HG03432 (cell line): ENCODE measurements around the gene CUX1.
A peak's percentile ranks its signal among the peaks of the same experiment; 100 is the strongest.
"Not testable (repeated sequence)": the region's sequence is repeated elsewhere in the genome, so short reads cannot be mapped to it uniquely, and the experiment has no call there.

Source experiments
- ATAC-seq: cut with Tn5 transposase; IDR thresholded peaks from one replicate; pipeline ENCODE4 v1.9.1; 2021; ENCODE audit warnings: mild to moderate bottlenecking, moderate library complexity; ENCODE audit not compliant: unreplicated experiment

CUX1 gene

DNA sequence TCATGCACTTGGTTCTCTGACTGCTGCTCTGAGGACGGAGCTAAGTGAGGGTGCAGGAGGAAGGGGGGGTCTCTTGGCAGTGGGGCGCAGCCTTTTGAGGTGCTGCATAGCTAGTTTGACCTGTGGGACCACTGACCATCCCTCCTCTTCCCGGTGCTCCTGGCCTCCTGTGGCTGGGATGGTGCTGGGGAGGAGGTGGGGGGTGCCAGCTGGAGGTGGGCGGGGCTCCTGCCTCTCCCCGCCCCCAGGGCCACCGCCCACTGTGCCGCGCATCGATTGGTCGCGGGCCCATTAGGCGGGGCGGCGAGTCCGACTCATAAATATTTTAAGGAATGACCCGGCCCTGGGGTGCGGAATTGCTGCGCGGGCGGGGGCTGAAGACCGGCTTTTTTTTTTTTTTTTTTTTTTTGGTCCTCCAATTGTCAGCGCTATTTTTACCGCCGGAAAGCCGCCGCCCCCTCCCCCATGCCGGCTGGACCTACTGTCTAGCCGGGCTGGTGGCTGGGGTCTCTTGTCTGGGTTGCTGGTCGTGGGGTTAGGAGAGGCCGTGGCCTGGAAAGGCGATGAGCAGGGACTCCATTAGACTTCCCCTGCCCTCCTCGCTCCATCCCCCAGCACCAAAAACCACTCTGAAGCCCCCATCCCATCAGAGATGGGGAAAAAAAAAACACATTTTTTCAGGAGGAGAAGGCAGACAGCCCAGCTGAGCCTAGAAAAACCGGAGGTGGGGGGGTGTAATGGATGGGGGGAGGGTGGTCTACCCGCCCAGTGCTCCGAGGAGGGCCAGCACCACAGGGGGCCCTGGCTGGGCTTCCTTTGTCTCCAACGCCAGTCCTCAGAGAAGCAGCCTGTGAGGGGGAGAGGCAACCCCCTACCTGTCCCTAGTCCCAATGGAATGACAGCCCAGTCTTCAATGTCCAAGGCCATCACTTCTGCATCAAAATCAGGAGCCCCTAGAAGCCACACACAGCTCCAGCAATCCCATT is 475.7 kb downstream of the CUX1 start:
- ATAC-seq, result no peak

DNA sequence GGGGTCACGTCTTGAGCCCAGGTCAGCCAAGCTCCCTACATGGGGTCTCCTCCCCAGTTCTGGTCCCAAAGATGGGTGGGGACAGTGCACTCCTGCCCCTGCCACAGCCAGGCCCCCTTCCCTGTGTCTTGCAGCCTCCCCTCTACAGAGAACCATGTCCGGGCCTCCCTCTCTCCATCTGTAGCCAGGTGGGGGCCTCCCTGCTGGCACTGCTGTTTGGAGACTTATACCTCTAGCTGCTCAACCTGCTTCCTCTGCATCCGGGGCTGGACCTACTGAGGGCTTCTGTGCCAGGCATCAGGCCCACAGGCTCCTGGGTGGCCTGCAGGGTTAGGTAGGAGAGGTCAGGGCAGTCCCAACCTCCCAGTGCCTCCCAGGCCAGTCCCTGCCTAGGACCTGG is 477.2 kb downstream of the CUX1 start:
- ATAC-seq, result no peak

DNA sequence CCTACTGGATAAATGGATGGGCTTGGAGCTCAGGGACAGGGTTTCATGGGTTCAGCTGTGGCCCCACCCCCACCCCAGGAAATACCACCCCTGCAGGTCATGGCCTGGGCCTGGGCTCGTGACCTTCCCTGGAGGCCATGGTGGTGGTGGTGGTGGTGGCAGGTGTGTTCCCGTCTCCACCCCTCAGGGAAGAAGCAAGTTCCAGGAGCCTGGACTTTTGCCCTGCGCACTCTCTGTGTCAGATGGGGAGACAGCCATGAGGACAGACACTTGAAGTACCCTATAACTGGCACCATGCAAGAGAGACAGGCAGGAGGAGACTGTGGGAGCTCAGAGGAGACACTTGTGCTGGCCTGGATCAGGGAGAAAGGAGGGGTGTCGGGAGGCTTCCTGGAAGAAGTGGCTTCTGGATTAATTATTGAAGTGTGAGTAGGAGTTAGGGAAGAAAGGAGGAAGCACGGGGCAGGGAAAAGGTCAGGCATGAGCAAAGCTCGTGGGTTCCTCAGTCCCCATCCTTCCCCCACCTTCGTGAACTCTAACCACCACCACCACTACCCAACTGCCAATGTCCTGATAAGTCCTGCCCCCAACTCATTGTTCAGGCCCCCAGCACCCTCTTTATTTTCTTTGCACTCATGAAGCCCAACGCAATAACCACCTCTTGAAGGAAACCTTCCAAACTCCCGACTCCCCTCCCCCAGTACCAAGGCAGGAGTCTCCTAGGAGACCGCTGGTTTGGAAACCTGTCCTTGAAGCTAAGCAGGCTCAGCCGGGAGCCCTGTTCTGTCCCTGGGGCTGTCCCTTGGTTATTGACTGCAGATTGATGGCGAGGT is 478.1 kb downstream of the CUX1 start:
- ATAC-seq, result no peak

DNA sequence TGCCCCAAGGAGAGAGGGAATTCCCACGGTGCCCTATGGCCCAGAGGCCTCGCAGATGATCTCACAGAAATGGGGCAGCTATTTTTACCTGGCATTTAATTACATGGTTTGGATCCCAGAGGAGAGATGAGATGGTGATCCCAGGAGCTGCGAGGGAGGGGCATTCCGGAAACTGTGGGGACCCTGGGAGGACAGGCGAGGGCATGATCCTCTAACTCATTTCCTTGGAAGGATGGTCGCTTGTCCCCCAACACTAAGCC is 478.7 kb downstream of the CUX1 start:
- no peak for ATAC-seq

DNA sequence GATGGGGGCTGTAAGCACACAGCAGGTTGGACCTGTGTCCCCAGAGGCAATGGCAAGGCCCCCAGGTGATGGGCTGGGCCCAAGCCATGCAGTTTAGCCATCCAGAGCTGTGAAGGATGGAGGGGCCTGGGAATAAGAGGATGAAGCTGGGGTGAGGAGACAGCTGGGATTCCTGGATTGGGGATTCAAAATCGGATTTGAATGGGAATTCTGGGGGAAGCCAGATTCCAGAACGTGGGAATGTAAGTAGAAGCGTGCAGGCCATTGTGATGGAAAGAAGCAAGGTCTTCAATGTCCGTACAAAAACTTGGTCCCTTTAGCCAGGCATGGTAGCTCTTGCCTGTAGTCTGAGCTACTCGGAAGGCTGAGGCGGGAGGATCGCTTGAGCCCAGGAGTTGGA is 479.1 kb downstream of the CUX1 start:
- no peak for ATAC-seq

DNA sequence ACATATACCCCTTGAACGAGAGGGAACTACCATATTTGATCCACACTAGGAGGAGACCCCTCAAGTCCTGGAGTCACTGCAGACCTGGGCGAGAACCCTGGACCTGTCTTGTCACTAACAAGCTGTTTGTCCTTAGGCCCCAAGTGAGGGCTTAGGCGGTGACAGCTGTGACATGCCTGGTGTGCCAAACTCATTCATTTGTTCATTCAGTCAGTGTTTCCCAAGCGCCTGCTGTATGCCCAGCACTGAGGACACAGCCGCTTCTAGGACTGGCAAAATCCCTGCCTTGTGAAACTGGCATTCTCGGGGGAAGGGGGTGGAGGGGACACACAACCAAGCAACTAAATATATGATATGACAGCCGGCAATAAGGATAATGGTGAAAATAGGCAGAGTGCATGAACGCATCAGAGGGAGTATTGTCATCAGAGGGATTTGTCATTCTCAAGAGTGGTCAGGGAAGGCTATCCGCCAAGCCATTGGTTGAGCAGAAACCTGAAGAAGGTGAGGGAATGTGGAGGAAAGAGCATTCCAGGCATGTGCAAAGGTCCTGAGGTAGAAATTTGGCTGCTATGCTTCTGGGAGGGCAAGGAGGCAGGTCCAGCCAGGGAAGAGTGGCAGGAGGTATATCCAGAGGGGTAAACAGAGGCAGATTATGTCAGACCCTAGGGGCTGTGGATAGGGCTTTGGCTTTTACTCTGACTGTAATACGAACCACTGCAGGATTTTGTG is 480.2 kb downstream of the CUX1 start:
- ATAC-seq, result no peak

DNA sequence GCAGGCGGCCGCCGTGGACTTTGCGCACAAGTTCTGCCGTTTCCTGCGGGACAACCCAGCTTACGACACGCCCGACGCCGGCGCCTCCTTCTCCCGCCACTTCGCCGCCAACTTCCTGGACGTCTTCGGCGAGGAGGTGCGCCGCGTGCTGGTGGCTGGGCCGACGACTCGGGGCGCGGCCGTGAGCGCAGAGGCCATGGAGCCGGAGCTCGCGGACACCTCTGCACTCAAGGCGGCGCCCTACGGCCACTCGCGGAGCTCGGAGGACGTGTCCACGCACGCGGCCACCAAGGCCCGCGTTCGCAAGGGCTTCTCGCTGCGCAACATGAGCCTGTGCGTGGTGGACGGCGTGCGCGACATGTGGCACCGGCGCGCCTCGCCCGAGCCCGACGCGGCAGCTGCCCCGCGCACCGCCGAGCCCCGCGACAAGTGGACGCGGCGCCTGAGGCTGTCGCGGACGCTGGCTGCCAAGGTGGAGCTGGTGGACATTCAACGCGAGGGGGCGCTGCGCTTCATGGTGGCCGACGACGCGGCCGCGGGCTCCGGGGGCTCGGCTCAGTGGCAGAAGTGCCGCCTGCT is 483.3 kb downstream of the CUX1 start:
- ATAC-seq, result no peak

DNA sequence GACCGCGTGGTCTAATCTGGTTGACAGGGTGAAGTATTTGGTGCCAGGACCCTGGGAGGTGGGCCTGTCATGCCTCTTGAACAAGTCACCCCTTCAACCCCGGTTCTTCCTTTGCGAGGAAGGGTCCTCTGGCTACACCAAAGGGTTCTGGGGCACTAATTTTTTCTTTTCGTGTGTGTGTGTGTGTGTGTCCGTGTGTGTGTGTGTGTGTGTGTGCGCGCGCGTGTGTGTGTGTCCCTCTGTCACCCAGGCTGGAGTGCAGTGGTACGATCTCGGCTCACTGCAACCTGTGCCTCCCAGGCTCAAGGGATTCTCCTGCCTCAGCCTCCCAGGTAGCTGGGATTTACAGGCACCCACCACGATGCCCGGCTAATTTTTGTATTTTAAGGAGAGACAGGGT is 483.9 kb downstream of the CUX1 start:
- not testable (repeated sequence) for ATAC-seq

DNA sequence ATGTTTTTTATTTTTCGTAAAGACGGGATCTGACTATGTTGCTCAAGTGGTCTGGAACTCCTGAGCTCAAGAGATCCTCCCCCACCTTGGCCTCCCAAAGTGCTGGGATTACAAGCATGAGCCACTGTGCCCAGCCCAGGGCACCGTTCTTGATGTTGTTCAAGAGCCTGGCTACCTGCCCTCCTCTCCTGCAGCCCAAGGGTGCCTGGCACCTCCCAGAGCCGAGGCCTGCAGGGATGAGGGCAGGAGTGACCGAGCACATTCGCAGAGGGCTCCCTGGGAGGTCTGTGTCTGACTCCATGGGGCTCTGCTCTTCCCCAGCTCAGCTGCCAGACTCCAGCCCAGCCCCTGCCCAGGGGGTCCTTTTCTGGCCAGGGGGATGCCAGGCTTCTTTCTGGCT is 484.6 kb downstream of the CUX1 start:
- ATAC-seq, result no peak

DNA sequence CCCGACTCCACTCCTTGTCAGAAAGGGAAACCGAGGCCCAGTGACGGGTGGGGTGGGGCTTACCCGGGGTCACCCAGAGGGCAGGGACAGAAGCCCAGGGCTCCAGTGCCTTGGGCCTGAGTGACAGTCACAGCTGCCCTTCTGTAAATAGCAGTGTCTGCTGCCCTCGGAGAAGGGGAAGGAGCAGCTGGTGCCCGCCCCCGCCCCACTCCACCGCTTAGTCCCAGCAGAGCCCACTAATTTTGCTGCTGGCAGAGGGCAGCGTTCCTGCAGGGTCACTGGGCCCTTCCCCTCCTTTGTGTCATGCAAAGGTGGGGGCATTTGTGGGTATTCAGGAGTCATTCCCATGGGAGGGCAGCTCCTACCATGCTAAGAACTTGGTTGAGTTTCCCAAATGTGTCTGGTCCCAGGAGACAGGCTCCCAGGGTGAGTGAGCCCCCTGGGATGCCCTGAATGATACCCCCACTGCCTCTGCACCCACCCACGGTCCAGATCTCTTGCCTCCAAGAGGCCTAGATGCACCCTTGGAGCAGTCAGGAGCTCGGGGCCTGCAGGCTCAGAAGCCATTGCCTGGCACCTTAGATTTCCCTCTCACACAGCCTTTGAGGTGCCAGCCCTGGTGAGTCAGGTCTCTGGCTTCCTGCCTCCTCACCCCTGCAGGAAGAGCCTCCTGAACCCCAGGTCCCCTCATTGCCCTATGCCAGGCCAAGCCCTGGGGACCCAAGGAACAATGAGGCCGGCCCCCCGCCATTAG is 486.4 kb downstream of the CUX1 start:
- ATAC-seq, result no peak

DNA sequence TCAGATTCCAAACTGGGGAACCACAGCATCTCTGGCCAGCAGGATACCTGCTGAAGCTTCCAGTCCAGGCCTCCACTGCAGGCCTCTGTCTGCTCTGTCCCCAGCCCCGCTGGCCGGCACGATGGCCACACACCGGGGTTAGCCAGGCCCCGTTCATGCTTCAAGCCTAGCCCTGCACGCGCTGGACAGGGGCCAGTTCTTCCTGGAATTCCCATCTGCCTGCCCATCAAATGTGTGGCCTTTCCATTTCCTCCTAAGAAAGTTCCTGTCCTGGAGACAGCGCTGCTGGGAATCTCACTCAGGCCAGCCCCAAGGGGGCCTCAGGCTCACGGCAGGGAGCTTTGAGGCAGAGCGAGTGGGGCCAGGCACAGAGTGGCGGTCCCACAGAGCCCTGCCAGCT is 487.2 kb downstream of the CUX1 start:
- no peak for ATAC-seq

DNA sequence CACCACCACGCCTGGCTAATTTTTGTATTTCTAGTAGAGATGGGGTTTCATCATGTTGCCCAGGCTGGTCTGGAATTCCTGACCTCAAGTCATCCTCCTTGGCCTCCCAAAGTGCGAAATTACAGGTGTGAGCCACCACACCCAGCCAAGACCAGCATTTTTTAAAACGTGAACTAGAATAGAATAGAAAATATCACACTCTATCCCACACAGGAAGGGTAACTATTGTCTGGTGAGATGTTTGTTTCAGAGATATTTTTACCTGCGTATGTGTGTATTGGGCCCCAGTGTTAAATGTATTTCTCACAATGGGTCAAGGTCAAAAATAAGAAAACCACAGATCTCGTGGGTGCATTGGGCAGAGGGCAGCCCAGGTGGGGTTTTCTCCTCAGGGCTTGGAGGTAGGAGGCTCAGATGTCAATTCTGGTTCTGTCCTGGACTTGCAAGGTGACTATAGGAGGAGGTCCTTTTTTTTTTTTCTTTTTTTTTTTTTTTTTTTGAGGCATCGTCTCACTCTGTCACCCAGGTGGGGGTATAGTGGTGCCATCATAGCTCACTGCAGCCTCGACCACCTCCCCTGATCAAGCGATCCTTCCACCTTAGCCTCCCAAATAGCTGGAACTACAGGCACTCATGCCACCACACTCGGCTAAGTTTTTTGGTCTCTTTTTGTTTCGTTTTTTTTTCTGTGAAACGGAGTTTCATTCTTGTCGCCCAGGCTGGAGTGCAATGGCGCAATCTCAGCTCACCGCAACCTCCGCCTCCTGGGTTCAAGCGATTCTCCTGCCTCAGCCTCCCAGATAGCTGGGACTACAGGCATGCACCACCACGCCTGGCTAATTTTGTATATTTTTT is 488.2 kb downstream of the CUX1 start:
- peak; percentile 40 for ATAC-seq

DNA sequence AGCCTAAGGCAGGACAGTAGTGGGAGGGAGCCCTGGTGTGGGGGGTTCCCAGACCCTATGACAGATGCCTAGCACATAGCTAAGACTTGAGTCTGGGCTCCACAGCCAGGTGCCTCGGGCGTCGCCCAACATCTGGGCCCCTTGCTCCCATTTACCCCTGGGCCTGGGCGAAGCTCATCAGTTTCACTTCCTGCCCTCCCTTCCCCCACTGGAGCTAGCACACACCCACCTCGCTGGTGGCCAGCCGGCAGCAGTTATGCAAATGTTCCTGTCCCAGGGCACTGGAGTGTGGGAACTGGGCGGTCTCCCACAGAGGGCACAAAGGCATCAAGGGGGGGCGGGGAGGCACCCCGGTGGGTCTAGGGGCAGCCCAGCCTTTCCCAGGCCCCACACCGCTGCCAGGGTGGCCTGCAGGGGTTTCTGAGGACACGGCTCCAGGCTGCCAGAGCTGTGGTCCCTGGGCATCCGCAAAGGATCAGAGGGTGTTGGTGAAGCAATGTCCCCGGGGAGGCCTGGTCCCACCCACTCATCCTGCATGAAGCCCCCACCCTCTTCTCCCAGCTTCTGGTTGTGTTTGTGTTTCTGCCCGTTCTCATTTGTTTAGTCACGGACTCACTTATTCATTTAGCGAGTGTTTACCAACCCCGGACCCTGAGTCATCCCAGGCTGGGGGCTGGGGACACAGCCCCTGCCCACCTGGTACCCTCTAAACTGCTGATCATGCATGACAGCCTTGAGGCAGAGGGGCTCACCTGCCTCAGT is 489.7 kb downstream of the CUX1 start:
- peak; percentile 77 for ATAC-seq

DNA sequence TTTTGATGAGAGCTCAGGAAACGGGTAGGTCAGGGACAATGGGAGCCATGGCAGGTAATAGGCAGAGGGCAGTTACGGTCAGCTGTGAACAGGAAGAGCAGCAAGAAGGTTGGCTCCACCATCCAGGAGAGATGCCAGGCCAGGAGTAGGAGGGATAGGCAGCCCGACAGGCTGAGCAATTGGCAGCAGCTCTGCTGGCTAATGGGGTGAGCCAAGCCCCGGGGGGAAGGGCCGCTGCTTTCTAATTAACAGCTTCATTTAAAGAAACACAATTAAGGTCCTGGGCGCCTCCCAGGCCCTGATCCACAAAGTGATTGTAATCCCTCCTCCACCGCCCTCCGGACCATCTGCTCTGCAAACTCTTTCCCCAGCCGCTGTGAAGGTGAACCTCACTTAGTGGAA is 493.0 kb downstream of the CUX1 start:
- no peak for ATAC-seq

DNA sequence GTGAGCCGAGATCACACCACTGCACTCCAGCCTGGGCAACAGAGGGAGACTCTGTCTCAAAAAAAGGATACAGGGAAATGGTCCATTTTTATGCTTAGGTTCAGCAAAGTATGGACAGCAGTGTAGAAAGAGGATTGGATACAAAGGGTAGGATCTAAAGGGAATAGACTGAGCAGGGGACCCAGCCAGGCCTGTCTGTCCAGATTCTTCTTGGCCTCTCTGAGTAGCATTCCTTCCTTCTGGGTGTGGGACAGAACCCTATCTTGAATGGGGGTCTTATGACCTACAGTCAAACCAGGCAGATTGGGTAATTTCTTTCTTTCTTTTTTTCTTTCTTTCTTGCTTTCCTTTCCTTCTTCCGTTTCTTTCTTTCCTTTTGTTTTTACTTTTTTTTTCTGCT is 494.9 kb downstream of the CUX1 start:
- no peak for ATAC-seq

DNA sequence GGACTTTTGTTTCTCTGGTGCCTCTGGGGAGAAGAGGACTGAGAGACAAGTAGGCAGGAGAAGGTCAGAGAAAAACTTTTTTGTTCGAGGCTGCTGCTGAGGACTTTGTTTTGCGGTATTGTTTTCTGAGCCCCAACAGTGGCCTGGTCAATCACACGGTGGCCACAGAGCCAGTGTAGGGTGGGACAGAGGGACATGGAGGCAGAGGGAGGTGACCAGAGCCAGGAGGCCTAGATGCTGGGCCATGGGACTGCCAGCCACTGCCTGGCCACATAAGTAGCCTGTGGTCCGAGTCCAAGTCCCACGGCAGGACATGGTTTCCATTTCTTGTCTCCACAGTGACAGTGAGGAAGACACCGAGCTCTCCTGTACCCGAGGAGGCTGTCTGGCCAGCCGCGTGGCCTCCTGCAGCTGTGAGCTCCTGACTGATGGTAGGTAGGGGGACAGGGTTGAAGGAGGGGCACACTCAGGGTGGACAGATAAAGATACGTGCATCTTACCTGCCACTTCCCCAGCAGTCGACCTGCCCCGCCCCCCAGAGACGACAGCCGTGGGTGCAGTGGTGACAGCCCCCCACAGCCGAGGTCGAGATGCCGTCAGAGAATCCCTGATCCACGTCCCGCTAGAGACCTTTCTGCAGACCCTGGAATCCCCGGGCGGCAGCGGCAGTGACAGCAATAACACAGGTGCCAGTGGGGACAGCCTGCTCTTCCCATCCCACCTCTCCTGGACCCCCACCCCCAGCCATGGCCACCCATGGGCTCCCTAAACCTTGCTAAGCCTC is 496.8 kb downstream of the CUX1 start:
- ATAC-seq, result no peak

DNA sequence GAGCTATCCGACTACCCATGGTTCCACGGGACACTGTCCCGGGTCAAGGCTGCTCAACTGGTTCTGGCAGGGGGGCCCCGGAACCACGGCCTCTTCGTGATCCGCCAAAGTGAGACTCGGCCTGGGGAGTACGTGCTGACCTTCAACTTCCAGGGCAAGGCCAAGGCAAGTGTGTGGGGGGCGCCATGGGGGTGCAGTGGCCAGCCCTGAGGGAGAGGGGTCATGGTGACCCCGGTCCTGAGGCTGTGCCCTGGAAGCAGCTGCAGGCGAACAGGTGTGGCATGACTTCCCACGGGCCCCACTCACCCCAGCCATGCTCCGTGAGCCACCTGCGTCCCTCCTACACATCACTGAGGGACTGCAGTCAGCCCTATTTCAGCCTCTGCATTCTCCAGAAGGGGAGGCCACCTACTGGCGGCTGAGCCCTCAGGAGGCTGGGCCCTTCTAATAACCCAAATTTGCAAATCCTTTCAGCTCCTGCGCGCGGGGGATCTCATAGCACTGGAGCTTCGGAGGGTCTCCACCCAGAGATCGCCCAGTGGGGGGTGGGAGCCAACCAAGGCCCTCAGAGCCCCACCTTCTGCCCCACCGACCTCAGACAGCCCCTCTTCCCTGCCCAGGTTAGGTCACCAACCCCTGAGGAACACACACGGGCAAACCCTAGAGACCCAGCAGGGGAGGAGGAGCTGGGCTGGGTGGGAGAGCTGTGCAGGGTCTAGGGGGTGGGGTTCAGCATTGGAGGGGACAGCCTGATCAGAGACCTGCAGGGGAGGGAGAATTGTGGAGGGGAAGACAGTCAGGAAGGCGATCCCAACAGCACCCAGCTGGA is 500.0 kb downstream of the CUX1 start:
- ATAC-seq, result no peak
